ENCODE results near the gene ZNF385B.

ZNF385B gene

GRCh38 chr2:179393481-179393880, 467.9 kb downstream of the ZNF385B start:
- DNase-seq (ENCODE audit: low read depth in 2 of 2): no peak
